Brain microvascular endothelial cell (primary cell): ENCODE data around the gene ZBTB18.

ENCODE experiments used
- DNase-seq: peaks from one replicate; pipeline ENCODE4 v3.0.0-alpha.2; 2020
- H3K27ac ChIP-seq: fragments of 250-450 bp; sonication (Bioruptor Pico); 2 replicates; pipeline ENCODE4 v1.5.1; 2020; ENCODE audit warnings: mild to moderate bottlenecking, moderate library complexity
- H3K27me3 ChIP-seq: fragments of 250-450 bp; sonication (Bioruptor Pico); replicated peaks from 2 replicates; pipeline ENCODE4 v1.5.1; 2020; ENCODE audit warnings: mild to moderate bottlenecking
- H3K36me3 ChIP-seq: fragments of 250-450 bp; sonication (Bioruptor Pico); replicated peaks from 2 replicates; pipeline ENCODE4 v1.5.1; 2020; ENCODE audit warnings: mild to moderate bottlenecking
- H3K4me3 ChIP-seq: 2 replicates; pipeline ENCODE4 v1.5.1; 2011; ENCODE audit warnings: low read depth, mild to moderate bottlenecking, control low read depth, low read length, moderate library complexity
- in situ Hi-C: cut with HindIII; loops from 2 replicates; pipeline ENCODE4 v1.10.0; 2017; ENCODE audit warnings: low sequenced_read_pairs, low pct_ligation_motif_present
- TF ChIP-seq, protein P1 (sequence below): IDR thresholded peaks from 2 replicates; pipeline ENCODE4 v1.5.1; 2011; ENCODE audit warnings: low read depth, mild to moderate bottlenecking, moderate library complexity, low read length, control low read depth, inconsistent platforms; ENCODE audit errors: missing control alignments

The ZBTB18 gene

DNA sequence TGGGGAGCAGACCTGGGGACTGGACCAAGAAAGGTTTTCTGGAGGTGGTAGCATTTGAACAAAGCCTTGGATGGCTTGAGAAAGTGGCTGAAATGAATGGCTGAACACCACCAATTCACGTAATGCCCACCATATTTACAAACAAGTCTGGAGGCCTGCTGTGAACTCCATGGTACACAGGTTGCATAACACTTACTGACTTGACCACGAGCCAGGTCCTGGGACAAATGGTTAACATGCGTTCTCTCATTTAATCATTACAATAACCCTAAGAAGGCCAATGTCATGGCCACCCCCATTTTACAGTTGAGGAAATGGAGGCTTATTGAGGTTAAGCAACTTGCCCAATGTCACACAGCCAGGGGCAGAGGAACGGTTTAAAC lies 44.4 kb downstream of the ZBTB18 start:
- DNase-seq, result no peak
- Histone ChIP-seq H3K27ac (no peak overlapping the region), H3K36me3 (no peaks in the 10 kb centered on the region), H3K4me3 (no peak overlapping the region), H3K27me3 (no peaks in the 10 kb centered on the region)
- in situ Hi-C loops, result no loop called here
- TF ChIP-seq, protein P1, sequence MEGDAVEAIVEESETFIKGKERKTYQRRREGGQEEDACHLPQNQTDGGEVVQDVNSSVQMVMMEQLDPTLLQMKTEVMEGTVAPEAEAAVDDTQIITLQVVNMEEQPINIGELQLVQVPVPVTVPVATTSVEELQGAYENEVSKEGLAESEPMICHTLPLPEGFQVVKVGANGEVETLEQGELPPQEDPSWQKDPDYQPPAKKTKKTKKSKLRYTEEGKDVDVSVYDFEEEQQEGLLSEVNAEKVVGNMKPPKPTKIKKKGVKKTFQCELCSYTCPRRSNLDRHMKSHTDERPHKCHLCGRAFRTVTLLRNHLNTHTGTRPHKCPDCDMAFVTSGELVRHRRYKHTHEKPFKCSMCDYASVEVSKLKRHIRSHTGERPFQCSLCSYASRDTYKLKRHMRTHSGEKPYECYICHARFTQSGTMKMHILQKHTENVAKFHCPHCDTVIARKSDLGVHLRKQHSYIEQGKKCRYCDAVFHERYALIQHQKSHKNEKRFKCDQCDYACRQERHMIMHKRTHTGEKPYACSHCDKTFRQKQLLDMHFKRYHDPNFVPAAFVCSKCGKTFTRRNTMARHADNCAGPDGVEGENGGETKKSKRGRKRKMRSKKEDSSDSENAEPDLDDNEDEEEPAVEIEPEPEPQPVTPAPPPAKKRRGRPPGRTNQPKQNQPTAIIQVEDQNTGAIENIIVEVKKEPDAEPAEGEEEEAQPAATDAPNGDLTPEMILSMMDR, result no peak

DNA sequence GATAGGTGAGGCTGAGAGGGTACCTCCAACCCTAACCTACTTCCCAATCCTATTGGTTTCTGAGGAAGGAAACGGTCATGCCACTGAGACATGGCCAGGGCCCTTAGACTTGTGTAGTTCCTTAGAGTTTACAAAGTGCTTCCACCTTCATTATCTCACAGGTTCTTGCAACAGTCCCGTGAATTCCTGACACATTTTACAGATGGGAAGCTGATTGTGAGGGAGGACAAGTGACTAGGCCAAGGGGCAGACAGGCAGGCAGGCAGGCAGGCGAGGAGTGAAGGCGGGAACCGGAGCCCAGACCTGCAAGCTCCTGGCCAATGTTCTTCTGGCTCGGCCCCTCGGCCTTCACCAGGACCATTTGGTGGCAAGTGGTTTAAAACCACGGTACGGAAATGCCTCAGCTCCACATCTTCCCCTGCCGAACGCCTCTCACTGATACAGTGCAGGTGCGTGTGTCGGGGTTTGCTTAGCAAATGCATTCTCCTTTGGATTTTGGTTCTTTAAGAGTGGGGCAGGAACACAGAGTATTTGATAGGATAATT lies 45.1 kb downstream of the ZBTB18 start:
- in situ Hi-C loops, result no loop called here
- H3K27me3 ChIP-seq, result no peaks in the 10 kb centered on the region
- TF ChIP-seq, protein P1, result no peak
- H3K36me3 ChIP-seq, result no peaks in the 10 kb centered on the region
- no peak overlapping the region for H3K27ac ChIP-seq
- H3K4me3 ChIP-seq, result no peak overlapping the region
- no peak for DNase-seq

DNA sequence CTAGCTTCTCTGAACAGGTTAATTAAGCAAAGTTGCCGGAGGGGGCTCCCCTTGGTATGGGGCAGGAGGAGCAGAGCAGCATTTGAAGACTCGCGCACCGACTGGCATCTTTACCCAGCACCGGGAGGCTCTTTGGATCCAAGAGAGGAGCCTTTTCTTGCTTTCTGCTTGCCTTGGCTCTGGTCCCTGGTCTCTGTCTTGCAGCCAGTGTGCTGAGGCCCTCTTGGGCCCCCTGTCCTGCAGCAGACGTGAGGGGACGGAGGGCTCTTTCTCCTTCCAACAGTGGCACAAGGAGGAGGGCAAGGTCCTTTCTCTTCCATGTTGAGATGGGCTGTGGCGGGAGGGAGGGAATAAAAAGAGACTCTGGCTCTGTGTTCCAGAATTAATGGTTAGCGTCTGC lies 45.6 kb downstream of the ZBTB18 start:
- H3K4me3 ChIP-seq, result no peak overlapping the region
- H3K36me3 ChIP-seq, result no peaks in the 10 kb centered on the region
- TF ChIP-seq, protein P1, result no peak
- in situ Hi-C loops, result no loop called here
- no peak overlapping the region for H3K27ac ChIP-seq
- no peak for DNase-seq
- H3K27me3 ChIP-seq, result no peaks in the 10 kb centered on the region

DNA sequence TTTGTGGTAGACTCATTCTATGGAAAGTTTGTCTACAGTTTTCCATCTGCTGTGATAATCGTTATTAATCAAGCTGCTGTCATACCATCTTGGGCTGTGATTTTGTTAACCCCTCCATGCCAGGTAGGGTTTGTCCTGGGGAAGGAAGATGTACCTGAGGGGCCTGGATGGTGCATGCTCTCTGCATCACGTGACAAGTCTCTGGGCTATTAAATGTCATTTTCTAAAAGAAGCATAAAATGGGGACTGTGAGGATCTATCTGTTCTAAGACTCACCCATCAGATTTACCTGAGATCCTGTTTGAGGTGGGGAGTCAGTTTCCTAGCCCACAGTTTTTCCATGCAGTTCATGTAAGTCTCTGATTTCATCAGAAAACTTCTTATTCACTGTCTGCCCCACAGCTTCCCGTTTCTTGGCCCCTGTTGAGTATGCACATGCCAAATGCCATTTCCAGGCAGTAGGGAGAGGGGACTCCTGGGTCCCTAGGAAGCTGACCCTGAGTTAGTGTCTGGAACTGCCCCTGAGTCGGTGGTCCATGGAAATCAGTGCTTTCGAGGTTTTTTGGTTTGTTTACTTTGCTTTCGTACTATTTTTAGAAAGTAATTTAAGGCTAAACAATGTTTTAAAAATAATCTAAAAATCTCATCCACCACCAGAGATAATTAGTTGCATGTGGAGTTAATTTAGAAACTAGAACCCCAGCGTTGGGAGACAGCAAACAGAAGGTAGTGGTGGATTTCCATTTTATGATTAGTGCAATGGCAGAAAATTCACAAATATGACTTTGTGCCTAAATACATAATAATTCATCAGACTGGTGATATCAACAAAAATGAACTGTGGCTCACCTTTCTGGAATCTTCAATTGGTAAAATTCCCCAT lies 46.7 kb downstream of the ZBTB18 start:
- Histone ChIP-seq H3K27me3 (no peaks in the 10 kb centered on the region), H3K4me3 (no peak overlapping the region), H3K36me3 (no peaks in the 10 kb centered on the region), H3K27ac (no peak overlapping the region)
- no peak for DNase-seq
- in situ Hi-C loops, result no loop called here
- TF ChIP-seq, protein P1, result no peak

DNA sequence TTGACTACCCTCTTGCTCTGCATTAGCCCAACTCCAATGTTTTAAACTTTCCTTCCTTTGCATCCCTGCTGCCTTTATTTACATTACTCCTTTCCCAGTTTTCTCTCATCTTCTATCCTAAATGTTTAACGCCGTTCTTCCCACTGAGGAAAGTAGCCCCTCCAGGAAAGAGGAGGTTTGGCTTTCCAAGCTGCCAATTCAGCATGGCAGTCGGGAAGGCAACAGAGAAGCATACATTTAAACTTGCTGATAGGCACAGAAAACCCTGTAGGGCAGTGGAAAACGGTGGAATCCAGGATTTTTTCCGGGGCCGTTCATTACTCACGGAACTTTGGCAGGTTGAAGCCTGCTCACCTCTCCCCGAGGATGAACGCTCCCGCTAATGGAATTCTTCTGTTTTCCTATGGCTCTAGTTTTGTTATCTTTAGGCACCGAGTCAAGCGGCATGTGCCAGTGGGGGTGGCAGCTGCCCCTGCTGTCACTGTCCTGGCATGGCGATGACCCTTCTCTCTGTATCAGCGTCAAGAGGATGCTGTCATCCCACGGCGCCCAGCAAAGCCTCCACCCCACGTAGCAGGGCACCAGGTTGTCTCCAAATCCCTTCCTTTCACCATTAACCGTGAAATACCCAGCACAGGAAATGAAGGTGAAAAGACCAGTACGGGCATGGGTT lies 48.3 kb downstream of the ZBTB18 start:
- Histone ChIP-seq H3K36me3 (no peaks in the 10 kb centered on the region), H3K4me3 (no peak overlapping the region), H3K27me3 (no peaks in the 10 kb centered on the region), H3K27ac (no peak overlapping the region)
- in situ Hi-C loops, result no loop called here
- no peak for DNase-seq
- TF ChIP-seq, protein P1, result no peak
